Measurements from ENCODE around the gene RNF31.

The RNF31 gene

DNA sequence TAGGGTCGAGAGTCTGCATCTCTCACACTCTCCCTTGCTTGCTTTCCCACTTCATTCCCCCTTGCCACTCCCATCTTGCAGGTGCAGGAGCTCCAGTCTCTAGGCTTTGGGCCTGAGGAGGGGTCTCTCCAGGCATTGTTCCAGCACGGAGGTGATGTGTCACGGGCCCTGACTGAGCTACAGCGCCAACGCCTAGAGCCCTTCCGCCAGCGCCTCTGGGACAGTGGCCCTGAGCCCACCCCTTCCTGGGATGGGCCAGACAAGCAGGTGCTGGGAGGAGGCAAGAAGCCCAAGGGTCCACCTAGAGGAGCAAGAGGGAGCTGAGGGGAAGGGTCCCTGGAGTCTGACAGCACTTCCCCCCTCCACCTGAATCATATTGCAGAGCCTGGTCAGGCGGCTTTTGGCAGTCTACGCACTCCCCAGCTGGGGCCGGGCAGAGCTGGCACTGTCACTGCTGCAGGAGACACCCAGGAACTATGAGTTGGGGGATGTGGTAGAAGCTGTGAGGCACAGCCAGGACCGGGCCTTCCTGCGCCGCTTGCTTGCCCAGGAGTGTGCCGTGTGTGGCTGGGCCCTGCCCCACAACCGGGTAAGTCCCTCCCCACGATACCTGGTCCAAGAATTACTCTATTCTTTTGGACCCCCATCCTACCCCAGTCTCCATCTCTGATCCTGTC is 4.2 kb downstream of the RNF31 start:
- H3K4me2 ChIP-seq (ENCODE audit: low read length) = no peak overlapping the region
- 0 out of 2 replicates have a peak, but pooled peaks cover 3% of the 10 kb centered on the region for H3F3A ChIP-seq (ENCODE audit: control insufficient read depth, insufficient read depth)
- peaks cover 60% of the 10 kb centered on the region for H3K36me3 ChIP-seq (ENCODE audit: control insufficient read depth, low read length)
- TF ChIP-seq CTCF (IDR thresholded peaks at IDR 0.05; ENCODE audit: low read depth, low read length, poor library complexity, severe bottlenecking) (no peak), EZH2phosphoT487 (IDR thresholded peaks at IDR 0.05; ENCODE audit: borderline replicate concordance, low read length) (no peak)
- H3K4me1 ChIP-seq (ENCODE audit: control insufficient read depth, low read length) = peaks cover 10% of the 10 kb centered on the region
- no peaks in the 10 kb centered on the region for H3K9me3 ChIP-seq (ENCODE audit: control insufficient read depth, insufficient read depth, low read length)
- no peaks in the 10 kb centered on the region for H3K9me2 ChIP-seq (replicated peaks; ENCODE audit: control insufficient read depth, low read length)
- H3K4me3 ChIP-seq (ENCODE audit: low read length) = no peak overlapping the region
- H4K20me1 ChIP-seq (ENCODE audit: control insufficient read depth, insufficient read depth, low read depth, low read length) = peaks cover 3% of the 10 kb centered on the region; the same call in 1 of the 2 replicates
- H3K27ac ChIP-seq (ENCODE audit: low read depth, low read length) = no peak overlapping the region
- H3K27me3 ChIP-seq (ENCODE audit: control insufficient read depth, low read length) = no peaks in the 10 kb centered on the region
- H3K79me2 ChIP-seq (ENCODE audit: control insufficient read depth, low read length) = peaks cover 22% of the 10 kb centered on the region

- Histone ChIP-seq H3K4me2 (ENCODE audit: low read length) (no peak overlapping the region), H3F3A (ENCODE audit: control insufficient read depth, insufficient read depth) (no peaks in the 10 kb centered on the region), H3K9me2 (replicated peaks; ENCODE audit: control insufficient read depth, low read length) (no peaks in the 10 kb centered on the region), H3K4me3 (ENCODE audit: low read length) (no peak overlapping the region), H3K27ac (ENCODE audit: low read depth, low read length) (no peak overlapping the region), H4K20me1 (ENCODE audit: control insufficient read depth, insufficient read depth, low read depth, low read length) (no peaks in the 10 kb centered on the region), H3K9me3 (ENCODE audit: control insufficient read depth, insufficient read depth, low read length) (no peaks in the 10 kb centered on the region), H3K79me2 (ENCODE audit: control insufficient read depth, low read length) (no peaks in the 10 kb centered on the region; the same call in 1 of the 2 replicates), H3K36me3 (ENCODE audit: control insufficient read depth, low read length) (peaks cover 64% of the 10 kb centered on the region), H3K27me3 (ENCODE audit: control insufficient read depth, low read length) (no peaks in the 10 kb centered on the region), H3K4me1 (ENCODE audit: control insufficient read depth, low read length) (no peaks in the 10 kb centered on the region)
- no peak for TF ChIP-seq CTCF (IDR thresholded peaks at IDR 0.05; ENCODE audit: low read depth, low read length, poor library complexity, severe bottlenecking)
- no peak for TF ChIP-seq EZH2phosphoT487 (IDR thresholded peaks at IDR 0.05; ENCODE audit: borderline replicate concordance, low read length)
Observed at GRCh38 chr14:24155100-24155499, 7.8 kb downstream of the RNF31 start.

DNA sequence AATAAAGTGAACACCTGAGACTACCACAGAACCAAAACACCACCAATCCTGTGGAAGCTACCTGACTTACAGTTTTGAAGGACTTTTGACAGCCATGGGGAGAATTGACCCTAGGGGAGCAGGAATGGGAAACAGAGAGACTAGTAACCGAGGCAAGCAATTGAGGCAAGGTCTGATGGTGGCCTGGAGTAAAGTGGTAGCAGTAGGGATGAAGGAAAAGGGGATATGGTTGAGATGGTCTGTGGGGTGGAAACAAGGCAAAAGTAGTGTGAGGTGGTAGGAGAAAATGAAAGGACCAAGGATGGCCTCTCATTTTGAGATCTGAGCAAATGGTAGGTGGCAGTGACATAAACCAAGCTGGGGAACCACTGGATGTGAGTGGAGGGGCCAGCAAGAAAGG is 9.5 kb downstream of the RNF31 start:
- H3K4me2 ChIP-seq (ENCODE audit: low read length) = no peak overlapping the region
- no peaks in the 10 kb centered on the region for H3K9me2 ChIP-seq (replicated peaks; ENCODE audit: control insufficient read depth, low read length)
- no peak overlapping the region for H3K4me3 ChIP-seq (ENCODE audit: low read length)
- H3K27ac ChIP-seq (ENCODE audit: low read depth, low read length) = no peak overlapping the region
- H3K4me1 ChIP-seq (ENCODE audit: control insufficient read depth, low read length) = peaks cover 14% of the 10 kb centered on the region
- H3K79me2 ChIP-seq (ENCODE audit: control insufficient read depth, low read length) = peaks cover 4% of the 10 kb centered on the region
- no peaks in the 10 kb centered on the region for H3K27me3 ChIP-seq (ENCODE audit: control insufficient read depth, low read length)
- H3K36me3 ChIP-seq (ENCODE audit: control insufficient read depth, low read length) = peaks cover 53% of the 10 kb centered on the region
- no peaks in the 10 kb centered on the region for H3F3A ChIP-seq (ENCODE audit: control insufficient read depth, insufficient read depth)
- no peak for TF ChIP-seq EZH2phosphoT487 (IDR thresholded peaks at IDR 0.05; ENCODE audit: borderline replicate concordance, low read length)
- no peak for TF ChIP-seq CTCF (IDR thresholded peaks at IDR 0.05; ENCODE audit: low read depth, low read length, poor library complexity, severe bottlenecking)
- H4K20me1 ChIP-seq (ENCODE audit: control insufficient read depth, insufficient read depth, low read depth, low read length) = no peaks in the 10 kb centered on the region
- no peaks in the 10 kb centered on the region for H3K9me3 ChIP-seq (ENCODE audit: control insufficient read depth, insufficient read depth, low read length)
